Measurements from ENCODE around the gene CAMTA1. TPM values are rescaled to one million over a fixed set of nuclear protein-coding genes. Genes with fewer than 3 reads are reported as not detected.

The CAMTA1 gene
- polyA plus RNA-seq, 1 donor from 2014 or later = 162 TPM

- Histone ChIP-seq H3K27ac (ENCODE audit: low read length) (no peak overlapping the region), H2AFZ (ENCODE audit: low read depth, low read length) (no peak overlapping the region), H3K9ac (ENCODE audit: low read length) (no peak overlapping the region), H3K9me2 (ENCODE audit: insufficient read depth, low read length) (no peaks in the 10 kb centered on the region), H3K9me3 (ENCODE audit: low read length) (no peaks in the 10 kb centered on the region), H4K20me1 (ENCODE audit: insufficient read depth) (no peaks in the 10 kb centered on the region), H3K4me2 (ENCODE audit: low read length) (no peak overlapping the region), H3K27me3 (ENCODE audit: insufficient read depth, low read depth, low read length) (no peaks in the 10 kb centered on the region), H3K4me3 (ENCODE audit: low read length) (no peak overlapping the region), H3F3A (ENCODE audit: insufficient read depth, low read length, poor library complexity, severe bottlenecking) (no peaks in the 10 kb centered on the region), H3K36me3 (ENCODE audit: insufficient read depth, low read length) (no peaks in the 10 kb centered on the region), H3K79me2 (replicated peaks; ENCODE audit: insufficient read depth, low read length) (no peaks in the 10 kb centered on the region)
- TF ChIP-seq SMC3 (conservative IDR thresholded peaks at IDR 0.05; ENCODE audit: poor library complexity) (no peak), POLR2AphosphoS5 (IDR thresholded peaks at IDR 0.05) (no peak), EZH2 (IDR thresholded peaks at IDR 0.05; ENCODE audit: borderline replicate concordance, insufficient read depth, low read length, poor library complexity, severe bottlenecking) (no peak), MXI1 (conservative IDR thresholded peaks at IDR 0.05; ENCODE audit: poor library complexity, severe bottlenecking) (no peak)
Observed at GRCh38 chr1:7482077-7482476, 696.8 kb downstream of the CAMTA1 start.

- Histone ChIP-seq H4K20me1 (ENCODE audit: insufficient read depth) (no peaks in the 10 kb centered on the region), H3K9ac (ENCODE audit: low read length) (no peak overlapping the region), H3K4me2 (ENCODE audit: low read length) (no peak overlapping the region), H2AFZ (ENCODE audit: low read depth, low read length) (no peak overlapping the region), H3K79me2 (replicated peaks; ENCODE audit: insufficient read depth, low read length) (no peaks in the 10 kb centered on the region), H3K4me3 (ENCODE audit: low read length) (no peak overlapping the region), H3K36me3 (ENCODE audit: insufficient read depth, low read length) (no peaks in the 10 kb centered on the region), H3K27ac (ENCODE audit: low read length) (no peak overlapping the region), H3F3A (ENCODE audit: insufficient read depth, low read length, poor library complexity, severe bottlenecking) (no peaks in the 10 kb centered on the region), H3K9me2 (ENCODE audit: insufficient read depth, low read length) (no peaks in the 10 kb centered on the region), H3K27me3 (ENCODE audit: insufficient read depth, low read depth, low read length) (no peaks in the 10 kb centered on the region), H3K9me3 (ENCODE audit: low read length) (no peaks in the 10 kb centered on the region)
- TF ChIP-seq POLR2AphosphoS5 (IDR thresholded peaks at IDR 0.05) (no peak), TAF1 (IDR thresholded peaks at IDR 0.05; ENCODE audit: low read depth) (no peak), EZH2 (IDR thresholded peaks at IDR 0.05; ENCODE audit: borderline replicate concordance, insufficient read depth, low read length, poor library complexity, severe bottlenecking) (no peak), SMC3 (conservative IDR thresholded peaks at IDR 0.05; ENCODE audit: poor library complexity) (no peak)
Observed at GRCh38 chr1:7482772-7483495, 697.7 kb downstream of the CAMTA1 start.

GRCh38 chr1:7483634-7484383 is 698.6 kb downstream of the CAMTA1 start:
- TF ChIP-seq REST (IDR thresholded peaks at IDR 0.05; ENCODE audit: borderline replicate concordance) (no peak), MXI1 (conservative IDR thresholded peaks at IDR 0.05; ENCODE audit: poor library complexity, severe bottlenecking) (no peak), CTCF (IDR thresholded peaks at IDR 0.05; ENCODE audit: poor library complexity, severe bottlenecking) (no peak), EP300 (conservative IDR thresholded peaks at IDR 0.05; ENCODE audit: poor library complexity, severe bottlenecking) (no peak), POLR2AphosphoS5 (IDR thresholded peaks at IDR 0.05) (no peak), EZH2 (IDR thresholded peaks at IDR 0.05; ENCODE audit: borderline replicate concordance, insufficient read depth, low read length, poor library complexity, severe bottlenecking) (no peak), RAD21 (conservative IDR thresholded peaks at IDR 0.05) (no peak), SMC3 (conservative IDR thresholded peaks at IDR 0.05; ENCODE audit: poor library complexity) (no peak), TAF1 (IDR thresholded peaks at IDR 0.05; ENCODE audit: low read depth) (no peak)
- H3K27me3 ChIP-seq (ENCODE audit: insufficient read depth, low read depth, low read length) = no peaks in the 10 kb centered on the region

More at GRCh38 chr1:7483634-7484383, 698.6 kb downstream of the CAMTA1 start:
- no peak overlapping the region for H3K4me2 ChIP-seq (ENCODE audit: low read length)
- H2AFZ ChIP-seq (ENCODE audit: low read depth, low read length) = no peak overlapping the region
- H3K79me2 ChIP-seq (replicated peaks; ENCODE audit: insufficient read depth, low read length) = no peaks in the 10 kb centered on the region
- H3K4me3 ChIP-seq (ENCODE audit: low read length) = no peak overlapping the region
- no peaks in the 10 kb centered on the region for H3K9me2 ChIP-seq (ENCODE audit: insufficient read depth, low read length)
- H3K9me3 ChIP-seq (ENCODE audit: low read length) = no peaks in the 10 kb centered on the region
- H4K20me1 ChIP-seq (ENCODE audit: insufficient read depth) = no peaks in the 10 kb centered on the region
- no peak overlapping the region for H3K9ac ChIP-seq (ENCODE audit: low read length)
- H3K36me3 ChIP-seq (ENCODE audit: insufficient read depth, low read length) = no peaks in the 10 kb centered on the region
- no peak overlapping the region for H3K27ac ChIP-seq (ENCODE audit: low read length)
- no peaks in the 10 kb centered on the region for H3F3A ChIP-seq (ENCODE audit: insufficient read depth, low read length, poor library complexity, severe bottlenecking)

Data from neural cell (in vitro differentiated cells).